Amniotic stem cell (primary cell): Measurements from ENCODE around the gene FYTTD1.

Source experiments
- DNase-seq: peaks from one replicate; lab custom pipeline; 2025; lab: John Stamatoyannopoulos, UW

Gene FYTTD1

DNA sequence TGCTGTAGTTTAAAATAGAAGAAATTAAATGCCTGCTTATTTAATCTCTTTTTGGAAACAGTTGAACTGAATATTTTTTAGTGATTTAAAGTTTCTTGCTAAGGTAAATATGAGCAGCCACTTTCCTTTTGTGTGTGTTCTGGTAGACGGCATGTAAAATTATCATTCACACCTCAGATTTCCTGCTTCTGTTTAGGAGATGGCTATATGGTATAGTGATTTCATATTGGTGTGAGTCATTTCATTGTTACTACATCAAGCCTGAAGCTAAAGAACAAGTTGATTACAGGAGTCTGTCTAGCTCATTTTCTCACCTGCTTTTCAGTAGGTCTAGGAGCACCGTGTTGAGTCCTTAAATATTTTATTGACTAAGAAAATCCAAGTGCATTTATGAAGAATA, 43.6 kb downstream of the FYTTD1 start:
- DNase-seq = no peak

DNA sequence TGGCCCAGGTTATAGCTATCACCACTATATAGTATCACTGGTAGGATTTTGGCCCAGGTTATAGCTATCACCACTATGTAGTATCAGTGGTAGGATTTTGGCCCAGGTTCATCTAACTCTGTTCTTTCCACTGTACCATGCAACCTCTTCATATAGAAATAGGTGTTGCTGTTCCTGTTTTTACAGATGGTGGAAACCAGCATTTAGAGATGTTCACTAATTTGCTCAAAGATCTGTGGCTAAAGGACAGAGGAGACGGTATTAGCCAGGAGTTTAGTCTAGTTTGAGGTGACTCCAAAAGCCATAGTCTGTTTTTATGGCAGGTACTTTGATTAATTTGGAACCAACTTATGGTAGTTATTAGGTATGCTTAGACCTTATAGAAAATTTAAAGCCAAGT, 44.4 kb downstream of the FYTTD1 start:
- DNase-seq = no peak

- no peak for DNase-seq
These were observed 45.5 kb downstream of the FYTTD1 start for GRCh38 chr3:197795200-197795599.

- no peak for DNase-seq
These were observed 46.4 kb downstream of the FYTTD1 start for GRCh38 chr3:197796087-197796486.

GRCh38 chr3:197798863-197799262, 49.2 kb downstream of the FYTTD1 start:
- no peak for DNase-seq

- no peak for DNase-seq
These were observed 50.7 kb downstream of the FYTTD1 start for GRCh38 chr3:197800379-197800778.

- DNase-seq = no peak
These were observed 52.5 kb downstream of the FYTTD1 start for GRCh38 chr3:197801891-197802778.

DNA sequence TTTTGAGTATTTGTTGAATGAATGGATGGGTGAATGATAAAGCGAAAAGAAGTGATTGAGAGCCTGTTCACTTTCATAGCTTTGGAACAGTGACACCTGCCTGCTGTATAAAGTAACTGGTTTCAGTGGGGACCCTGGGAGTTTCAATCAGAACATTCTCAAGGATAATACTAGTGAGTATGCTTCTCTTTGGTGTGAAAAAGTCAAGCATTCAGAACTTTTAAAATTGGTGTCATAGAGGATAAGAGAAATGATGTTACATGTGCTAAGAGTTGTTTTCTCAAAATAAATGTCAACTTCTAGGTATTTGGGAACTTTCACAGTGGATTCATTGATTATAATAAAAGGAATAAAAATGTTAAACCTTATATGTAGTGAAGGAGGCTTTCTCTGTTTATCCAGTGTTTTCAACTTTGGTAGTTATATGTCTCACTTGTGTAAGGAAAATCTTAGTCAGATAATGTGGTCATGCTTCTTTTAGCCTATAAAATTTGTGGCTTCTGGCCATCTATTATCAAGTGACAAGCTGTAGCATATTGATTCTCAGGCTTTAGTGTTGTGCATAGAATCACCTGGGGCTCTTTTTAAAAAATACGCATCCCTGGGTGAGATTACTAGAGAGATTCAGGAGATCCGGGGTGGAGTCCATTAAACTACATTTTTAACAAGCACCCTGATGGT, 53.2 kb downstream of the FYTTD1 start:
- no peak for DNase-seq

- DNase-seq = no peak
These were observed 54.8 kb downstream of the FYTTD1 start for GRCh38 chr3:197804511-197804910.

- no peak for DNase-seq
These were observed 58.4 kb downstream of the FYTTD1 start for GRCh38 chr3:197807969-197808587.

GRCh38 chr3:197809356-197810020, 59.8 kb downstream of the FYTTD1 start:
- DNase-seq = peak; percentile 32

DNA sequence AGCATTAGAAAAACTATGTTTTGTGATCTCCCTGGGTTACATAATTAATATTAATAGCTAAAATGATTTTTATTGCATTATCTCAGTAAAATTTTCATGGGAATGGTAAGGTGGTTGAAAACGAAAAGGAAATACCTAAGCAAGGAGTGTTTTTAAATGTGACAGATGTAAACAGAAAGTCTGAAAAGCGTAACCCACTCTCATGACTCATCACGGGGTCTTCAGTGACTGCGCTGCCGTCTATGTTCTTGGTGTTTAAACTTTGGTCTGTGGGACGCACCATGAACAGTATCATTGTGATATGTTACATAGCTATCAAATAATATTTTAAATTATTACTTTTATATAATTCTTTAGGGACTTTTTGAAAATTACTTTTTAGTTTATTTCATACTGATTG, 61.2 kb downstream of the FYTTD1 start:
- DNase-seq = no peak

DNA sequence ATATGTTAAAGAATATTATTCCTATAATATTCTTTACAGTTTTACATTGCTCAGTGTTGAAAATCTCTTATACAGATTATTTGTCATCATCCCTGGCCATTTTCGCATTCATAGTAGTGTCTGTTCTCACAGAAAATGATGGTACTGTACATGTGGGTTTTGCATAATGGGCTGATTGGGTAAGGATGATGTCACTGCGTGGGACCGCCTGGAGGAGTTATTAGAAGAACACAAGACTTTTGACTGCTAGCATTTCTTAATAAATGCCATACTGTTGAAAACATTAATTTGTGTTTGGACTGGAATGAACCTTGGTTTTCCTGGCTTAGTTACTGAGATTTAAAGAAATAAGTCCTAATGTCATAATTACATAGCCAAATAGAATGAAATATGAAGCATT, 61.7 kb downstream of the FYTTD1 start:
- no peak for DNase-seq

DNA sequence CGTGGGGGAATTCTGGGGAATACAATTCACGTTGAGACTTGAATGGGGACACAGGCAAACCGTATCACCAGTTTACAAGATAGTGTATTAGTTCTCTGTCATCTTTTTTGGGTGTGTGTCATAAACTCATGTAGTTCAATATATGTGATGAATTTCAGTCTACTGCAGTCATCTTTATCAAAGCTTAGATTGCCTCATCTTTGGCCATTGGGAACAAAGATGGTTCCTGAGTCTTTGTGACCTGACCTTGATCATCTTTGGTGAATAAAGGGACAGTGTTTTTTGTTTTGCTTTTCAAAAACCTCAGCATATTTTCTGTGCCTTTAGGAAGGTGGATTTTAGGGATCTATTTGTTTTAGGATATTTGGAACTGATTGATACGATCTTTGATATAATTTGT, 64.7 kb downstream of the FYTTD1 start:
- DNase-seq = no peak

DNA sequence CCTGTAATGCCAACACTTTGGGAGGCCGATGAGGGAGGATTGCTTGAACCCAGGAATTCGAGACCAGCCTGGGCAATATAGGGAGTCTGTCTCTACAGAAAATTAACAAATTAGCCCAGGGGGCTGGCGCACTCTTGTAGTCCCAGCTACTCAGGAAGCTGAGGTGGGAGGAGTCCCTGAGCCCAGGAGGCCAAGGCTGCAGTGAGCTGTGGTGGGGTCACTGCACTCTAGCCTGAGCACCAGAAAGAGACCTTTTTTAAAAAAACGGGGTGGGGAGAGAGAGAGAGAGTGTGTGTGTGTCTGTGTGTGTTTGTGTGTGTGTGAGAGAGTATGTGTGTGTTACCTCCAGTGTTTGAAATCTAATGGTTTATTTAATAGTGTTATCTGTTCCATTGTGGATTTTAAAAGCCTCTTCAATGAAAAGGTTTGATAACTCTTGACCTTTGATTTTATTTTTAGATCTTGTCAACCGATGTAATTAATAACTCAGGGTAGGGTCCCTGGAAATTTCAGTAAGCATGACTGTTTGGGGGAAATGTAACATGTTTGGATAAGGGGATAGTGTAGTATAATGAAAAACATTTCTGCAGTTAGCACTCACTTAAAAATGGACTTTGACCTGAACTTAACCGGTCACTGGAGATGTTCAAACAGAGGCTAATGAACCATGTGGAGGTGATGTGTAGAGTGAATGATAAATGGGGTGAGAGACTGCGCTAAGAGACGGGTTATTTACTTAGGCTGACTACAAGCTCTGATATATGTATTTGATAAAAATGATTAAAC, 71.1 kb downstream of the FYTTD1 start:
- no peak for DNase-seq

DNA sequence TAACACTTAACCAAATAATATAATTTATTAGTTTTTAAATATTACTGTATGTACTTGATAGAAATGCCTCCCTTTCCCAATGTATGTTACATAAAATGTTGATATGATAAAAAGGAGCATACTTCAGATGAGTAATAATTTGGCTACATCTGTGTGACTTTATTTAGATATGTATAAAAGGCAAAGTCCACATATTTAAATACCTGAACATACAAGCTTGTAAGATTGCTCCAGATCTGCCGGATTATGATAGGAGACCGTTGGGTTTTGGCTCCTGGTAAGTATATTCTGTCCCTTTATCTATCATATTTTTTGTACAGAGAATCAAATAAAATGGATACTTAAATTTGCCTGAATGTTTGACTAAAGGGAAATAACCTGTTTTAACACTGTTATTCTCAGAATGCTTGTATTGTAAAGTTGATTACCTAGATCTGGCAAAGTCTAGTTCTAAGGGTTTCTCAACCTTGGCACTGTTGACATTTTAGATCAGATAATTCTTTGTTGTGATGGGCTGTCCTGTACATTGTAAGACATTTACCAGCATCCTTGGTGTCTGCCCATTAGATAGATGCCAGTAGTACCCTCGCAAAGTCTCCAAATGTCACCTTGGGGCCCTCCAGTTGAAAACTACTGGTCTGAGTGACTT, 79.8 kb downstream of the FYTTD1 start:
- DNase-seq = no peak

GRCh38 chr3:197830308-197830966, 80.8 kb downstream of the FYTTD1 start:
- DNase-seq = no peak

GRCh38 chr3:197830967-197831313, 81.3 kb downstream of the FYTTD1 start:
- no peak for DNase-seq

DNA sequence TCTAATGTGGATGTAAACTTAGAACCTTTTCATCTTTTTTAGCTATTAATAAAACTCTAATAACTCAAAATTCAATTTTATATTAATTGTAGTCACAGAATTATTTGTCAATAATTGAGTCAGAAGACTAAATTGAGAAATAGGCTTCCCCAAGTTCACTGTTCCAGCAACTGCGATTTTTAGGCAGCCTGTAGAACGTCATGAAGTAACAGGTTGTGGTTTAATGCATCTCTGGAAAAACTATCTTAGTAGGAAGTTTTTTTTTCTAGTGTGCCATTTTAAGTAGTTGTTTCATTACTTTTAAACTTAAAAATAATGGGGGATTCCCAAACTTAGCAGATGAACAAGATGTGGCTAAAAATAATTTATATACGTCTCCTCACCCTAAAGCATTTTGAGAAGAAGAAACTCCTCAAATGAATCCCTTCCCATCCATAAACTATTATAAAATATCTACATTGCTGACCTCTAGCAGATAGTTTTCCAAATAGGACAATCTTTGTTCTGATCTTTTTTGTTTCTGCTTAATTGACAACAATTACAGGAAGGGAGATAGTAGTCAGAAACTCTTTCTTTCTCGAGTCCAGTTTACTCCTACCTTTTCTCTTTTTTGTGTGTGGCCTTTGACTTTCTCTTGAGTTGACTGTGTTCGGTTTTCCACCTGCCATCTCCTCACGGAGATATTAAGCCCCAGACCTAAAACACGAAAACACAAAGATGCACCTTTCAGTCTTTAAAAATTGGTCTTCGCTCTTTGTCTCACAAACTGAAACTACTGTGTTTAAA, 84.4 kb downstream of the FYTTD1 start:
- DNase-seq = no peak

DNA sequence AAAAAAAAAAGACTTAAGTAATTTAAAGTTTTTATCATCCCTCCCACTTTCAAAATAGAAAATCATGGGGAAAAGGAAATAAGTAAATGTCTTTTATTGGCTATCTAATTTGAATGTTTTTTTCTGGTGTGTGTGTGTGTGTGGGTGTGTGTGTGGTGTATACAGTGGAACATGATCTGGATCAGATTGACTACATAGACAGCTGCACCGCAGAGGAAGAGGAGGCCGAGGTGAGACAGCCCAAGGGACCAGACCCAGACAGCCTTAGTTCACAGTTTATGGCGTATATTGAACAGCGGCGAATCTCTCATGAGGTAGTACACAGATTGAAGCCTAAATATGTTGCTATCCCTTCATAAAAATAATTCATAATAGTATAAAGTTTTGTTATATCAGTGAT, 85.8 kb downstream of the FYTTD1 start:
- no peak for DNase-seq
